ENCODE measurements around the gene TAOK3.

Gene TAOK3

GRCh38 chr12:118353721-118354120, 19.0 kb downstream of the TAOK3 start:
- H3K4me3 ChIP-seq (ENCODE audit: low read depth, low read length) = no peak overlapping the region
- DNase-seq (ENCODE audit: low read depth) = no peak
- TF ChIP-seq, protein P1, sequence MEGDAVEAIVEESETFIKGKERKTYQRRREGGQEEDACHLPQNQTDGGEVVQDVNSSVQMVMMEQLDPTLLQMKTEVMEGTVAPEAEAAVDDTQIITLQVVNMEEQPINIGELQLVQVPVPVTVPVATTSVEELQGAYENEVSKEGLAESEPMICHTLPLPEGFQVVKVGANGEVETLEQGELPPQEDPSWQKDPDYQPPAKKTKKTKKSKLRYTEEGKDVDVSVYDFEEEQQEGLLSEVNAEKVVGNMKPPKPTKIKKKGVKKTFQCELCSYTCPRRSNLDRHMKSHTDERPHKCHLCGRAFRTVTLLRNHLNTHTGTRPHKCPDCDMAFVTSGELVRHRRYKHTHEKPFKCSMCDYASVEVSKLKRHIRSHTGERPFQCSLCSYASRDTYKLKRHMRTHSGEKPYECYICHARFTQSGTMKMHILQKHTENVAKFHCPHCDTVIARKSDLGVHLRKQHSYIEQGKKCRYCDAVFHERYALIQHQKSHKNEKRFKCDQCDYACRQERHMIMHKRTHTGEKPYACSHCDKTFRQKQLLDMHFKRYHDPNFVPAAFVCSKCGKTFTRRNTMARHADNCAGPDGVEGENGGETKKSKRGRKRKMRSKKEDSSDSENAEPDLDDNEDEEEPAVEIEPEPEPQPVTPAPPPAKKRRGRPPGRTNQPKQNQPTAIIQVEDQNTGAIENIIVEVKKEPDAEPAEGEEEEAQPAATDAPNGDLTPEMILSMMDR (conservative IDR thresholded peaks at IDR 0.05; ENCODE audit: low read depth, low read length) = no peak

DNA sequence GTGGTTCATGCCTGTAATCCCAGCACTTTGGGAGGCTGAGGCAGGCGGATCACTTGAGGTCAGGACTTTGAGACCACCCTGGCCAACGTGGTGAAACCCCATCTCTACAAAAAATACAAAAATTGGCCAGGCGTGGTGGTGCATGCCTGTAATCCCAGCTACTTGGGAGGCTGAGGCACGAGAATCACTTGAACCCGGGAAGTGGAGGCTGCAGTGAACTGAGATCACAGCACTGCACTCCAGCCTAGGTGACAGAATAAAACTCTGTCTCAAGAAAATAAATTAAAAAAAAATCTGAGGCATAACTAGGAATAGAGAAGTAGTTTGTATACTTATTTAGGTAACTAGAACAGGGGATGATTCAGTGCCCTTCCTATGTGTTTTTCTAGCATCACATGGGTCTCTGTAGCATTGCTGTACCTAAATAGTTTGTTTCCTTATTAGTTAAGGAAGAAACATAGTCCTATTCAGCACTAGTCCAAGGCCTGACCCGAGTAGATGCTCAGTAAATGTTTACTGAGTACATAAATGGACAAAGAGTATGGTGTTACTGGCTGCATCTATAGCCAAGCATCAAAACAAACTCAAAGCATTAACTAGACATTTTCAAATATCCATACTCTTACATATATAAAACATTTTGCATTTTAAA, 21.7 kb downstream of the TAOK3 start:
- DNase-seq (ENCODE audit: low read depth) = no peak
- TF ChIP-seq, protein P1 (conservative IDR thresholded peaks at IDR 0.05; ENCODE audit: low read depth, low read length) = no peak

GRCh38 chr12:118347916-118348315, 24.8 kb downstream of the TAOK3 start:
- H3K4me3 ChIP-seq (ENCODE audit: low read depth, low read length) = no peak overlapping the region
- no peak for DNase-seq (ENCODE audit: low read depth)
- TF ChIP-seq, protein P1 (conservative IDR thresholded peaks at IDR 0.05; ENCODE audit: low read depth, low read length) = no peak

More for the DNA sequence above, 21.7 kb downstream of the TAOK3 start:
- H3K4me3 ChIP-seq (ENCODE audit: low read depth, low read length) = no peak overlapping the region

- TF ChIP-seq, protein P1 (conservative IDR thresholded peaks at IDR 0.05; ENCODE audit: low read depth, low read length) = no peak
- DNase-seq (ENCODE audit: low read depth) = no peak
- no peak overlapping the region for H3K4me3 ChIP-seq (ENCODE audit: low read depth, low read length)
These were observed 25.8 kb downstream of the TAOK3 start for GRCh38 chr12:118346895-118347294.

DNA sequence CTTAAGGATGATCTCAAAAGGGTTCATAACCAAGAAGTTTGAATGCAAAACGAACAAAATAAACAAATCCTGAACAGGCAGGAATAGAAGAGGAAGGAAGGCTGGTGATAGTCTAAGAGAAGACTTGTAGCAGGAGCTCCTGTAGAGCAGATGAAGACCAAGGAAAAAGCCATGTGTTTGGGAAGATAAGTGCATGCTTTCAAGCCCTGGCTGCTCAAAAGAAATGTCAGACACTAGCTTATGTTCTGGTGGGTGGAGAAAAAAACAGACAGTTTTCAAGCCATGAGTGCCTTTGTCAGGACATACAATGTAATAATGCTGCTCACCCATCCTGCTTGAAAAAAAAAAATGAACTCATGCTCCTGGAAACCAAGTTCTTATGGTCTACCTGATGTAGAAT, 27.4 kb downstream of the TAOK3 start:
- H3K4me3 ChIP-seq (ENCODE audit: low read depth, low read length) = no peak overlapping the region
- TF ChIP-seq, protein P1 (conservative IDR thresholded peaks at IDR 0.05; ENCODE audit: low read depth, low read length) = no peak
- DNase-seq (ENCODE audit: low read depth) = no peak

DNA sequence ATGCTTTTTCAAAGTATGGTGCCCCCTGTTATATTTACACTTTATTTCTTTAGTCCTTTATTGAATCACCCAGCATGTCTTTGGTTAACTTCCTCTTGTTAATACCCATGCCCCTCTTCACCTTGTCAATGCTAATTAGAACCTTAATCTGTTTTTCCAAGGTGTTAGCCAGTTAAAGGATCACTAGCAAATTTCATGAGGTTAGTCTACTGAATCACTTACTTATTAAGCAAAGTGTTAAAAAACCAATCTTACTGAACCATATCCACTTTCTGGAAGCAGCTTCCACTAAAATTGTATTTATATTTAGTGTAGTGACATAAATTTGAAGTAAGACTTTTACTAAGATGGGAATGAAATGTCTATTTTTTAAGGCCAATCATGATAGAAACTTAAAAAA, 27.9 kb downstream of the TAOK3 start:
- DNase-seq (ENCODE audit: low read depth) = no peak
- TF ChIP-seq, protein P1 (conservative IDR thresholded peaks at IDR 0.05; ENCODE audit: low read depth, low read length) = no peak
- H3K4me3 ChIP-seq (ENCODE audit: low read depth, low read length) = no peak overlapping the region

- H3K4me3 ChIP-seq (ENCODE audit: low read depth, low read length) = no peak overlapping the region
These were observed 30.6 kb downstream of the TAOK3 start for GRCh38 chr12:118342090-118342489.

More at GRCh38 chr12:118342090-118342489, 30.6 kb downstream of the TAOK3 start:
- TF ChIP-seq, protein P1 (conservative IDR thresholded peaks at IDR 0.05; ENCODE audit: low read depth, low read length) = no peak
- no peak for DNase-seq (ENCODE audit: low read depth)

Measured in choroid plexus epithelial cell (primary cell).